Loucy (cell line): ENCODE measurements around the gene PARP1.

Source experiments
- H2AFZ ChIP-seq: fragments of 200-600 bp; sonication (generic); 2 replicates; pipeline ENCODE4 v1.6.0; 2016; ENCODE audit warnings: antibody characterized with exemption, mild to moderate bottlenecking, low read length, moderate library complexity
- H3F3A ChIP-seq: fragments of 200-600 bp; 2 replicates; pipeline ENCODE4 v1.6.0; 2016; ENCODE audit warnings: antibody characterized with exemption, low read depth, mild to moderate bottlenecking
- H3K27me3 ChIP-seq: fragments of 200-600 bp; sonication (generic); 2 replicates; pipeline ENCODE4 v1.6.1; 2014; ENCODE audit warnings: low read length, mild to moderate bottlenecking; ENCODE audit not compliant: insufficient read depth, poor library complexity, severe bottlenecking
- H3K36me3 ChIP-seq: fragments of 200-600 bp; sonication (generic); 2 replicates; pipeline ENCODE4 v1.6.1; 2016; ENCODE audit warnings: low read length; ENCODE audit not compliant: insufficient read depth
- H3K4me1 ChIP-seq: fragments of 200-600 bp; sonication (generic); 2 replicates; pipeline ENCODE4 v1.5.1; 2014; ENCODE audit warnings: low read length, mild to moderate bottlenecking; ENCODE audit not compliant: insufficient read depth, poor library complexity, severe bottlenecking
- H3K4me2 ChIP-seq: fragments of 200-600 bp; sonication (generic); 2 replicates; pipeline ENCODE4 v1.6.0; 2014; ENCODE audit warnings: antibody characterized with exemption, low read length, low read depth, mild to moderate bottlenecking; ENCODE audit not compliant: poor library complexity, severe bottlenecking
- H3K4me3 ChIP-seq: fragments of 200-600 bp; sonication (generic); 2 replicates; pipeline ENCODE4 v1.5.1; 2014; ENCODE audit warnings: low read length, mild to moderate bottlenecking, mixed read lengths; ENCODE audit not compliant: poor library complexity, severe bottlenecking
- H3K79me2 ChIP-seq: fragments of 200-600 bp; sonication (generic); 2 replicates; pipeline ENCODE4 v1.6.1; 2014; ENCODE audit warnings: low read length; ENCODE audit not compliant: insufficient read depth
- H3K9ac ChIP-seq: fragments of 200-600 bp; sonication (generic); 2 replicates; pipeline ENCODE4 v1.6.0; 2014; ENCODE audit warnings: mild to moderate bottlenecking, low read depth, low read length, moderate library complexity; ENCODE audit not compliant: poor library complexity, severe bottlenecking
- H3K9me2 ChIP-seq: fragments of 200-600 bp; sonication (generic); replicated peaks from 2 replicates; pipeline ENCODE4 v1.6.1; 2016; ENCODE audit warnings: low read depth, low read length, mixed read lengths
- H3K9me3 ChIP-seq: fragments of 200-600 bp; sonication (generic); 2 replicates; pipeline ENCODE4 v1.6.1; 2014; ENCODE audit warnings: mild to moderate bottlenecking, antibody characterized with exemption, low read length, low read depth; ENCODE audit not compliant: insufficient read depth
- H4K20me1 ChIP-seq: fragments of 200-600 bp; sonication (generic); 2 replicates; pipeline ENCODE4 v1.6.0; 2014; ENCODE audit warnings: antibody characterized with exemption, low read length, mild to moderate bottlenecking; ENCODE audit not compliant: insufficient read depth, poor library complexity, severe bottlenecking
- EZH2phosphoT487 ChIP-seq: fragments of 200-600 bp; IDR thresholded peaks from 2 replicates; pipeline ENCODE4 v1.6.1; 2018; ENCODE audit warnings: antibody characterized with exemption, mild to moderate bottlenecking, moderate library complexity, borderline replicate concordance
- TF ChIP-seq, protein P1 (sequence below): fragments of 200-600 bp; sonication (generic); conservative IDR thresholded peaks from 2 replicates; pipeline ENCODE4 v1.5.1; 2014; ENCODE audit warnings: mild to moderate bottlenecking, antibody characterized with exemption, low read length

PARP1 gene

DNA sequence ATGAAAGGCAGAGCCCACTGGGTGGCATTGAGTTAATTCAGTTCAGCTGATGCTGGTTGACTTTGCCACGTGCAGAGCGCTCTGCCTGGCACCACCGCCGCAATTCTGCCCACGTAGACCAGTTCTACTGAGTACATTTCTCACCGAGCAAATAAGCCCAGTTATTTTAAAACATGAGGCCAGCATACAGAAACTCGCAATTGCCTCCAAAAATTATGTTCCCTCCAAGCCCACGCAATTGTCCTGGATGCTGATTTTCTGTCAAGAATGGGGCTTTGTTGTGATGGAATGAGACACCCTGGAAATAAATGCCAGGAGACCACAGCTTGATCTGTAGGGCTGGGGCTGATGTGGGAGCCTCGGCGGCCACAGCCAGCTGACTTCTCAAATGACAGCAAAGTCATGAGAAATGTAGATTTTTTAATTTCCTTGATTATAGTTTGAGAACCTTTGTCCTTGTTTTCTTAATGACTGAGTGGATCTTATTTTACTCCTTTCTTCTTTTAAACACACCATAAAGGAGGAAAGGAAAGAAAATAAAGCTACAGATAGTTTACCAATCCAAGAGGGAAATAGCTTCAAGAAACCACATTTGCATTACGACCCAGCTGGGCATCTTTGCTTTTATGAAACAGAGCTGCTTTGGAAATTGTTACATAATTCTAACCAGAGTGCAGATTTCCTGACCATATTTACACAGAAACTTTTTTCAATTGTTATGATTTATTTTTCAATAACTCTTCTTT is 11.6 kb upstream of the PARP1 start:
- H3K36me3 ChIP-seq, result no peaks in the 10 kb centered on the region
- no peak overlapping the region for H3K4me3 ChIP-seq
- no peak overlapping the region for H3K9ac ChIP-seq
- H3K27me3 ChIP-seq, result no peaks in the 10 kb centered on the region
- no peaks in the 10 kb centered on the region for H3K4me1 ChIP-seq
- H3K4me2 ChIP-seq, result no peak overlapping the region
- no peaks in the 10 kb centered on the region for H3K9me3 ChIP-seq
- H3K9me2 ChIP-seq, result no peaks in the 10 kb centered on the region
- H2AFZ ChIP-seq, result no peak overlapping the region
- H4K20me1 ChIP-seq, result no peaks in the 10 kb centered on the region
- no peaks in the 10 kb centered on the region for H3K79me2 ChIP-seq
- TF ChIP-seq, protein P1, sequence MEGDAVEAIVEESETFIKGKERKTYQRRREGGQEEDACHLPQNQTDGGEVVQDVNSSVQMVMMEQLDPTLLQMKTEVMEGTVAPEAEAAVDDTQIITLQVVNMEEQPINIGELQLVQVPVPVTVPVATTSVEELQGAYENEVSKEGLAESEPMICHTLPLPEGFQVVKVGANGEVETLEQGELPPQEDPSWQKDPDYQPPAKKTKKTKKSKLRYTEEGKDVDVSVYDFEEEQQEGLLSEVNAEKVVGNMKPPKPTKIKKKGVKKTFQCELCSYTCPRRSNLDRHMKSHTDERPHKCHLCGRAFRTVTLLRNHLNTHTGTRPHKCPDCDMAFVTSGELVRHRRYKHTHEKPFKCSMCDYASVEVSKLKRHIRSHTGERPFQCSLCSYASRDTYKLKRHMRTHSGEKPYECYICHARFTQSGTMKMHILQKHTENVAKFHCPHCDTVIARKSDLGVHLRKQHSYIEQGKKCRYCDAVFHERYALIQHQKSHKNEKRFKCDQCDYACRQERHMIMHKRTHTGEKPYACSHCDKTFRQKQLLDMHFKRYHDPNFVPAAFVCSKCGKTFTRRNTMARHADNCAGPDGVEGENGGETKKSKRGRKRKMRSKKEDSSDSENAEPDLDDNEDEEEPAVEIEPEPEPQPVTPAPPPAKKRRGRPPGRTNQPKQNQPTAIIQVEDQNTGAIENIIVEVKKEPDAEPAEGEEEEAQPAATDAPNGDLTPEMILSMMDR, result no peak
- no peak for TF ChIP-seq EZH2phosphoT487
- H3F3A ChIP-seq, result no peaks in the 10 kb centered on the region

DNA sequence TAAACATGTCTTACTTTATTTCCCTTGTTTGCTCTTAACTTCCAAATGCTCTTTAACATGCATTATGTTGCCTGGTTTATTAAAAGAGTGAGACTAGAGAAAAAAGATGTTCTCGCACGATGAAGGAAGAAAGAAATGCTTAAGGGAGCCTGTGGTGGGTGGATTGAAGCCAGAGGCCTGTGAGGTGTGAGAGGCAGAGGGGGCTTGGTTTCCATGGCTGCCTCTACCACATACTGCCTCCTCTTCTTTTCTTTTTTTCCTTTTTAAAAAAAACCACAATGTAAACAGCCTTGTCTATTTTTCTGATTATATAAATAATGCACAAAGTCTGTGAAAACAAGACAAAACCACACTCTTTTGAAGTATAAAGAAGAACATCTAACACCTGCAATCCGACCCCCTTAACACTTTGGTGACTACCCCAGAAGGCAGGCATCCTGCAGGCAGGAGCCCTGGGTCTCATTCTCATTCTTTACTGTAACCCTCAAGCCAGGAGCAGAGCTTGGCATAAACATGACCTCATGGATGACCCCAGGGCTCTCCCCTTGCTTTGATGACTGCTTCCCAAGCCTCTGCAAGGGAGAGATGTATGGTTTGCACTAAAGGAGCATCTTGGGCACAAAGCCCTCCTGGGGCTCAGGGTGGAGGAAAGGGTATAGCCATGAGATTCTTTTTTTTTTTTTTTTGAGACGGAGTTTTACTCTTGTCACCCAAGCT is 10.1 kb upstream of the PARP1 start:
- no peaks in the 10 kb centered on the region for H3K79me2 ChIP-seq
- H3F3A ChIP-seq, result no peaks in the 10 kb centered on the region
- TF ChIP-seq EZH2phosphoT487, result no peak
- TF ChIP-seq, protein P1, result no peak
- H3K9me3 ChIP-seq, result no peaks in the 10 kb centered on the region
- no peaks in the 10 kb centered on the region for H3K36me3 ChIP-seq
- no peaks in the 10 kb centered on the region for H4K20me1 ChIP-seq
- H2AFZ ChIP-seq, result no peak overlapping the region
- no peak overlapping the region for H3K4me3 ChIP-seq
- no peak overlapping the region for H3K4me2 ChIP-seq
- no peaks in the 10 kb centered on the region for H3K9me2 ChIP-seq
- no peaks in the 10 kb centered on the region for H3K27me3 ChIP-seq
- no peaks in the 10 kb centered on the region for H3K4me1 ChIP-seq
- no peak overlapping the region for H3K9ac ChIP-seq

DNA sequence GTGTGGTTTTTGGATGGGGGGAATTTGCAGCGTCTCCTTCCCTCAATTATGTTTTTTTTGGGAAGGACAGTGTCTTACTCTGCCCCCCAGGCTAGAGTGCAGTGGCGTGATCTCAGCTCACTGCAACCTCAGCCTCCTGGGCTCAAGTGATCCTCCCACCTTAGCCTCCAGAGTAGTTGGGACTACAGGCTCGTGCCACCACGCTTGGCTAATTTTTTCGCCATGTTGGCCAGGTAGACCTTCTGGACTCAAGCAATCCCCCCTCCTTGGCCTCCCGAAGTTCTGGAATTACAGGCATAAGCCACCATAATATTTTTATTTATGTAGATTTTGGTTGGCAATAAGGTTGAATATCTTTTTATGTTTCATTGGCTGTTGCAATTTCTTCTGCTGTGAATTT is 9.5 kb upstream of the PARP1 start:
- no peaks in the 10 kb centered on the region for H3K36me3 ChIP-seq
- H3K9me3 ChIP-seq, result no peaks in the 10 kb centered on the region
- no peak overlapping the region for H3K9ac ChIP-seq
- H3K27me3 ChIP-seq, result no peaks in the 10 kb centered on the region
- H3K4me1 ChIP-seq, result no peaks in the 10 kb centered on the region
- no peaks in the 10 kb centered on the region for H3K9me2 ChIP-seq
- H3K79me2 ChIP-seq, result no peaks in the 10 kb centered on the region
- no peak for TF ChIP-seq EZH2phosphoT487
- TF ChIP-seq, protein P1, result no peak
- H3K4me2 ChIP-seq, result no peak overlapping the region
- no peaks in the 10 kb centered on the region for H4K20me1 ChIP-seq
- H3K4me3 ChIP-seq, result no peak overlapping the region
- no peak overlapping the region for H2AFZ ChIP-seq
- no peaks in the 10 kb centered on the region for H3F3A ChIP-seq
